B cell (primary cell): ENCODE measurements around the gene ITGB3BP.

Source experiments
- CTCF ChIP-seq: fragments of 200-600 bp; IDR thresholded peaks from one replicate; pipeline ENCODE4 v1.8.0; 2022; ENCODE audit warnings: antibody characterized with exemption, mild to moderate bottlenecking
- EZH2 ChIP-seq: IDR thresholded peaks from 2 replicates; pipeline ENCODE4 v1.6.1; 2012; ENCODE audit warnings: borderline replicate concordance, low read depth, mild to moderate bottlenecking, moderate library complexity, low read length; ENCODE audit not compliant: insufficient read depth, poor library complexity, severe bottlenecking

- TF ChIP-seq CTCF, result no peak
- no peak for TF ChIP-seq EZH2
Measured at GRCh38 chr1:63429281-63429680, 93.7 kb downstream of the ITGB3BP start.
